ENCODE measurements around the gene CCDC112. TPM values are rescaled to one million over a fixed set of nuclear protein-coding genes. Genes with fewer than 3 reads are reported as not detected.
"Not testable (repeated sequence)": the region's sequence is repeated elsewhere in the genome, so short reads cannot be mapped to it uniquely, and the experiment has no call there.

Gene CCDC112
- total RNA-seq, 1 donor from 2014 or later = 7.4 TPM

DNA sequence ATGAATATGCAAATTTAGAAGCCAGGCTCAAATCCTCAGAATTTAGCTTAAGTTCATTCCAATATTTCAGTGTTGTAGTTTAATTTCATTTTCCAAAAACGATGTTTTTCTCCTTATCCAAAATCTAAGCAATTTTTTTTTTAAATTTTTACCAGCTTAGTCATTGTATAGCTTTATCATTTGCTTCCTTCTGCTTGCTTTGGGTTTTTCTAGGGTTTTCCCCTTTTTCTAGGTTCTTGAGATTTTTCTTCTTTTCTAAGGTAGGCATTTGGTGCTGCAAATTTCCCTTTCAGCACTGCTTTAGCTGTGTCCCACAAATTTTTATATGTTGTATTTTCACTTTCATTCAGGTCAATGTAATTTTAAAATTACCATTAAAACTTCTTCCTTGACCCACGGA lies 34.4 kb upstream of the CCDC112 start:
- intact Hi-C loops (cut with DNase I) = no loop called here
- Histone ChIP-seq H3K4me1 (no peaks in the 10 kb centered on the region), H3K27ac (no peak overlapping the region), H3K27me3 (ENCODE audit: low read depth) (no peaks in the 10 kb centered on the region), H3K4me3 (no peak overlapping the region), H3K9me3 (no peaks in the 10 kb centered on the region), H3K36me3 (no peaks in the 10 kb centered on the region)
- no peak for DNase-seq
- TF ChIP-seq CTCF (IDR thresholded peaks at IDR 0.05) = no peak
- no peak for ATAC-seq

- ATAC-seq (no peak), DNase-seq (no peak)
- intact Hi-C loops (cut with DNase I) = no loop called here
- Histone ChIP-seq H3K27me3 (ENCODE audit: low read depth) (no peaks in the 10 kb centered on the region), H3K4me3 (no peak overlapping the region), H3K4me1 (no peaks in the 10 kb centered on the region), H3K9me3 (no peaks in the 10 kb centered on the region), H3K36me3 (no peaks in the 10 kb centered on the region), H3K27ac (no peak overlapping the region)
- TF ChIP-seq CTCF (IDR thresholded peaks at IDR 0.05) = no peak
Measured at GRCh38 chr5:115329475-115329874, 33.0 kb upstream of the CCDC112 start.

DNA sequence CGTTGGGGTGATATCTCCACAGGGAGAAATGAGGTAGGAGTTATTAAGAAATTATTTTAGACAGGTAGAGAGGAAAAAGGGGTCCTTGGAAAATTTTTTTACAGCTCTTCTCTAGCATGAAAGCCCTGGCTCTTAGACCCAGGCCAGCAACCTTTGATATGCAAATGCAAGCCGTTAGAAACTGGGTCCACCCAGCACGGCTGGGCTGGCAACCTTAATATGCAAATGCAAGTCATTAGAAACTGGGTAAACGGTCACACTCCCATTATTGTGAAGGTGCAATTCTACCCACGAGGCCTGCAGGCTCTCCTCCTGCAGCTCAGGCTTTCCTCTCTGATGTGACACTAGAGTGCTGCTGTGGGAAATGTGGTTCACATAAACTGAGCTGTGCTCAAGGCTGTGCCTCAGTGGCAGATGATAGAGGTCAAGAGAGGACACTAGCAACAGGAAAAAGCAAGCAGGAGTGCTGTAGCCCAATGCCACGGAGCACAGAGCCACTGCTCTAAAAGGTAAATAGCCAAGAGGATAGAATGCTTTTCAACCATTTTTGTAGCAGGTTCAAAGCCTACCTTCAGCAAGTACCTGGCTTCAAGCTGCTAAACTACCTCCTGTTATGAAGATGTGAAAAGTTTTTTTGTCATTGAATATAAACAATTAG lies 32.3 kb upstream of the CCDC112 start:
- DNase-seq; intact Hi-C loops (cut with DNase I); ATAC-seq; H3K9me3 ChIP-seq; H3K4me1 ChIP-seq; H3K27ac ChIP-seq; H3K36me3 ChIP-seq; H3K4me3 ChIP-seq; H3K27me3 ChIP-seq (ENCODE audit: low read depth): not testable (repeated sequence)

DNA sequence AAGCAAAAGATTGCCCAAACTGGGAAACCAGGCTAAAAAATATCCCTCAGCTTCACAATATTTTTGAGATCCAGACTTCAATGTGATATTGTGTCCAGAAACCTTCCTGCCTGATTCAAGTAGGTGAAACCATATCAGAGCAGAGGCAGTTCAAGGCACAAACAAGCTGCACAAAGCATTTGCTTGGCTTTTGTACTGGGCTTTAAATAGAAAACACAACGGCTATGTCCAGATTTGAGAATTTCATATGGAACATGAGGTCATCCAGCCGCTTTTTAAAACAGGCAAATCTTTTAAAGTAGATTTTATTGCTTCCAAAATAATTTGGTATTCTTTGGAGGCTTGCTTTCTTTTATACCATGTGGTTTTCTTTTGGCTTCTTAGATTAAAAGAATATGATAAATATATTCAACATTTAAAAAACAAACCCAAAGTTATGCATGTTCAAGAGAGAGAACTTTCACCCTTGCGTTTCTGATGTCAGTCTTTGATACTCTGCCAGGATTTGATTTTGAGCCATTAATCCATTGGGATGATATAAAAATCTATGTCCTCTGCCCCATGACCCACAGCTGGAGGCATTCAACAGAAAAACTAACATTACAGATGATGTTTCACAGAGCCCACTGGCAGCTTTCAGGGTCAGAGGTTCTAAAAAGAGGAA lies 29.0 kb upstream of the CCDC112 start:
- H3K27ac ChIP-seq = no peak overlapping the region
- H3K9me3 ChIP-seq = no peaks in the 10 kb centered on the region
- H3K4me3 ChIP-seq = no peak overlapping the region
- no peak for TF ChIP-seq CTCF (IDR thresholded peaks at IDR 0.05)
- no peak for DNase-seq
- ATAC-seq = no peak
- H3K27me3 ChIP-seq (ENCODE audit: low read depth) = no peaks in the 10 kb centered on the region
- intact Hi-C loops (cut with DNase I) = no loop called here
- H3K36me3 ChIP-seq = no peaks in the 10 kb centered on the region
- no peaks in the 10 kb centered on the region for H3K4me1 ChIP-seq

DNA sequence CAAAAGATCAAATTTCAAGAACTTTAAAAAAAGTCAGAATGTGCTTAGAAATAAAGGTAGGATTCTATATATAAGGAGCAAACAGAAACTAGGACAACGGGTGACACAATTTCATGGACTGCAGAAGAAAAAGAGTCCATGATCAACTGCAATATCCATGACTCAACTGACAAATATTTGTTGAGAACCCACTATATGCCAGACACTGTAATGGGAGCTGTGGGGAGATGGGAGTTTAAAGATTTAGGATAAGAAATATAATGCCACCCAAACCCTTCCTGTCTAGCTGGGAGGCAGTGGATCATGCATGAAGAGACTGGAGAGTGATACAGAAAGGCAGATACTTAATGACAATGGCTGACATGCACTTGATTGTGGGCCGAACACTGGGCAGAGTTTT lies 27.6 kb upstream of the CCDC112 start:
- Histone ChIP-seq H3K27ac (no peak overlapping the region), H3K4me1 (no peaks in the 10 kb centered on the region), H3K27me3 (ENCODE audit: low read depth) (no peaks in the 10 kb centered on the region), H3K36me3 (no peaks in the 10 kb centered on the region), H3K4me3 (no peak overlapping the region), H3K9me3 (no peaks in the 10 kb centered on the region)
- DNase-seq = no peak
- no peak for ATAC-seq
- intact Hi-C loops (cut with DNase I) = no loop called here
- no peak for TF ChIP-seq CTCF (IDR thresholded peaks at IDR 0.05)

- H3K9me3 ChIP-seq = no peaks in the 10 kb centered on the region
- TF ChIP-seq CTCF (IDR thresholded peaks at IDR 0.05) = no peak
- intact Hi-C loops (cut with DNase I) = no loop called here
- no peaks in the 10 kb centered on the region for H3K4me1 ChIP-seq
- no peak overlapping the region for H3K27ac ChIP-seq
- H3K4me3 ChIP-seq = no peak overlapping the region
- DNase-seq (no peak), ATAC-seq (no peak)
- no peaks in the 10 kb centered on the region for H3K27me3 ChIP-seq (ENCODE audit: low read depth)
- no peaks in the 10 kb centered on the region for H3K36me3 ChIP-seq
Measured at GRCh38 chr5:115322729-115323128, 26.3 kb upstream of the CCDC112 start.

Measured in lower lobe of right lung (tissue), 2 donors.